Skeletal muscle cell (primary cell): Measurements from ENCODE around the gene TBX3.

Experiments
- DNase-seq: peaks from one replicate; pipeline ENCODE4 v3.0.0-alpha.2; 2010; ENCODE audit warnings: low read depth
- H3K4me3 ChIP-seq: 2 replicates; pipeline ENCODE4 v1.5.1; 2011; ENCODE audit warnings: low read depth, mild to moderate bottlenecking, control low read depth, low read length, moderate library complexity

TBX3 gene

DNA sequence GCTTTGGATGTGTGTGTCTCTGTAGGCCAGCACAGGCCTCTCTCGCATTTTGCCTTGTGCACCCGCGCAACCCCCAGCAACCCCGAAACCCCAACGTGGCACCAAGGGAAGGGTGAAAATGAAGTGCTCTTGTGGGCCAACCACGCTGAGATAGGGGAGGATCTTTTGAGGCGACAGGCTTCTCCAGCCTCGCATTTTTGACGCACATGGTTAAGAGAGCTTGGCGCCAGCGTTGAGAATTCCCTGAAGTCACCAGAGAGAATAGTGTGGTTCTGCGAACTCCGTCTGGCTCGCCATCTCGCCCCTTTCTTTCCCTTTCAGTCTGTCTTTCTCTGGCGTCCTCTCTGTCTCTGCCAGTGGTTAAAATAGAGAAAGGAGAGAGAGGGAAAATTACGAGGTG is 1.9 kb upstream of the TBX3 start:
- no peak for DNase-seq

DNA sequence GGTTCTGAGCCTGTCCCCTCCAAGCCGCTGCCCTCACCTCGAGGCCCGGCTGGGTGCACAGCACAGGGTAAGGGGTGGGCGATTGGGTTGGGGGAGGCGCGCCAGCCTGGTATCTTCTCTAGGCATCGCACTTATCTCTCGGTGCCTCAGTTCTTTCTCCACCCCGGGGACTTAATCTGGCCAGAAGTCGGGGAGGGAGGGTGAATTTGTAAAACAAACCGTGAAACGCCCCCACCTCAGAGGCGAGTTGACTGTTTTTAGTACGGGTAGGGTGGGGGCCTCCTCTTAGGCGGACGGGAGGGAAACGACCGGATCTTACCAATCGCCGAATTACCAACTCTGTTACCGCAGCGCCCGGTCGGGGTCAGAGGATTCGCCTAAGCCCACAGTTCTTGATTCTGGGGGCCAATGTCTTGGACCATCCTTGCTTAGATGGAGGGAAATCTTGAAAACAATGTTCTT is 1.4 kb upstream of the TBX3 start:
- DNase-seq, result no peak

More for the DNA sequence above, 1.9 kb upstream of the TBX3 start:
- no peak overlapping the region for H3K4me3 ChIP-seq

DNA sequence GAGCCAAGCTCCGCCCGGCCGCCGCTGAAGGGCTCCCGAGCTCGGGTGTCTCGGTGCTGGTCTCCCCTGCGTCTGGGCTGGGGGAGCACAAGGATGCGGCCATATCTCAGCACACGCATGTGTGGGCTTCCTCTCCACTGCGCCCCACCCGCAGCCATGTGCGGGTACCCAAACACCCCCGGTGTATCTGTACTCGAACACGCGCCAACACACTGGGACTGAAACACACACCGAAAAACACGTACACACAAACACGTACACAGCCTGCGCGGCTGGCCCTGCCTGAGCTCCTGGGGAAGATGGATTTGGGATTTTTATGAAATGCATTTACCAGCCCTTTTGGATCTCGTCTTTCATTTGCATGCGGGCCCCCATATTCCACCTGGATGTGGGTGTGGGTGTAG is 897 bp upstream of the TBX3 start:
- peak overlapping the region; percentile 89 for H3K4me3 ChIP-seq

More for the DNA sequence above, 1.4 kb upstream of the TBX3 start:
- peak overlapping the region; percentile 89 for H3K4me3 ChIP-seq

DNA sequence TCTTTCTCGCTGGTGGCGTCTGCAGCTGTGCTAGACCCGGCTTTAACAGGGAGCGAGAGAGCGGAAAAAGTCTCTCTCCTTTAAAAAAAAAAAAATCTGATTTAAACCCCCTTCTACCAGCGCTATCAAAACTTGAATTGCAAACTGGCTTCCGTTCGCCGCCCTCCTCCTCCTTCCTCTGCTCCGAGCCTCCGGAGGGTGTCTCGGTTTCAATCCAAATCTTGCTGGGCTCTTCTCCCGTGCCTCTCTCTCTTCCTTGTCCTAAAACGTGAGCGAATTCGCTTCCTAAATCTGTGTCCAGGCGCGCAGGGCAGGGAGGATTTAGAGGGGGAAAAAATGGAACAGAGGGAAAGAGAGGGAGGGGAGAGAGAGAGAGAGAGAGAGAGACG is 272 bp downstream of the TBX3 start:
- no peak for DNase-seq

More for the DNA sequence above, 897 bp upstream of the TBX3 start:
- no peak for DNase-seq

DNA sequence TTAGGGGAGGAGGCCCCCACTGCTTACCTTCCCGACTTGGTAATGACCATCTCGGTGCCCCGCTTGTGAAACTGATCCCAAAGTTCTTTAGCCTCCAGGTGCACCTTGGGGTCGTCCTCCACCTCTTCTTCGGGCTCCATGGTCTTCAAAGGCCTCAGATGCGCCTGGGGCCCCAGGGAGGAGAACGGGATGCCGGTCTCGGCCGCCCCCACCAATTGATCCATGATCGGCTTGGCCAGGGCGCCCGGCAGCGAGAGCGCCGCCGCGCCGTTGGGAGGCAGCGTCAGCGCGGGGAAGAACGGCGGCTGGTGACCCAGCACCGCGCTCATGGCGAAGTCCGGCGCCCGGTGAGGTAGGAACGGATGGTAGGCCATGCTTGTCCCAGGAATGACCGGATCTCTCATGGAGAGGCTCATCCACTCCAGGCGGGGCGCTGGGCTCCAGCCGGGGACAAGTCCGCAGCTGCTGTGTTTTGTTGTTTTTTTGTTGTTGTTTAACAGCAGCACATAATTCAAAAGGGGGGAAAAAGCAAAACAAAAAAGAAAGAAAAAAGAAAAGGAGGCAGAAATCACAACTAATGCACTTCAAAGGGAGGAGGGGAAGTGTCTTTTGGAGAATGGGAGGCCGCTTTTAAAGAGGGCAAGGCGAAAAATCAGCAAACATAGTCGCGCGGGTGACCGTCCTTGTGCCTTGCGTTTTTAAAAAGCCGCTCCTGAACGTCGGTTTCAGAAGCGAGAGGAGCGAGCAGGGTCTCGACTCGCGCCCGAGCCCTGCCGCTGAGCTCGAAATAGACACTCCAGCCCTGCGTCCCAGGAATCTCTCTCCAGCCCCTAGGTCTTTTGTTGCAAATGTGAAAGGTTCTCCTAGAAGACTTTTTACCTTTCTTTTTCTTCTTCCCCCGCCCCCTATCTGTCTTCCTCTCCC is 928 bp downstream of the TBX3 start:
- H3K4me3 ChIP-seq, result peak overlapping the region; percentile 89
- no peak for DNase-seq

More for the DNA sequence above, 272 bp downstream of the TBX3 start:
- peak overlapping the region; percentile 89 for H3K4me3 ChIP-seq

DNA sequence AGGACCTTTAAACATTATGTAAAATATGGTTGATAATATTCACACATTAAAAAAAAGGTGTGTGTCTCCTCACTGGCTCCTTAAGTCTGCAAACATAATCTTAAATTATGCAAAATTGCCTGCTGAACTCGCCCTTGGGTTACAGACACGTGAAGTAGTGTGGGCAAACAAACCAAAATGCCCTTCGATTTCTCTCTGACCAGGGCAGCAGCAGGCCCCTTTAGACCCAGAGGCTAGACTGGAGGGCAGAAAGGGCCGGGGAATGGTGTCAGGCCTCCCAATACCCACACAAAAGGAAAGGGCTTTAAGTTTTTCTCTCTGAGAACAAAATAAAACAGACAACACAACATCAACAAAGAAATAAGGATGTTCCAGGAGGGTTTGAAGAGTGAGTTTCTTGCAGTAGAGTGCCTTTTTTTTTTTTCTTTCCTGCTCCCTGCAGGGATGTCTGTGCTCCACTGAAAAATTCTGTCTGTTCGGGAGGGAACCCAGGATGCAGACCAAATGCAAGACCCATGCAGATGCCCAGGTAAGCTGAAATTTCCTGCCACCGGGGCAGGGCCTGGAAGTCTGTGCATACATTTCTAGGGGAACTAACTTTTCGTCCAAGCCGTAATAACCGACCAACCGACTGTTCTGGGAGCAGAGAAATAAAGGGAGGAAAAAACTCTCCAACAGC is 1.7 kb downstream of the TBX3 start:
- DNase-seq, result no peak
- H3K4me3 ChIP-seq, result peak overlapping the region; percentile 89

DNA sequence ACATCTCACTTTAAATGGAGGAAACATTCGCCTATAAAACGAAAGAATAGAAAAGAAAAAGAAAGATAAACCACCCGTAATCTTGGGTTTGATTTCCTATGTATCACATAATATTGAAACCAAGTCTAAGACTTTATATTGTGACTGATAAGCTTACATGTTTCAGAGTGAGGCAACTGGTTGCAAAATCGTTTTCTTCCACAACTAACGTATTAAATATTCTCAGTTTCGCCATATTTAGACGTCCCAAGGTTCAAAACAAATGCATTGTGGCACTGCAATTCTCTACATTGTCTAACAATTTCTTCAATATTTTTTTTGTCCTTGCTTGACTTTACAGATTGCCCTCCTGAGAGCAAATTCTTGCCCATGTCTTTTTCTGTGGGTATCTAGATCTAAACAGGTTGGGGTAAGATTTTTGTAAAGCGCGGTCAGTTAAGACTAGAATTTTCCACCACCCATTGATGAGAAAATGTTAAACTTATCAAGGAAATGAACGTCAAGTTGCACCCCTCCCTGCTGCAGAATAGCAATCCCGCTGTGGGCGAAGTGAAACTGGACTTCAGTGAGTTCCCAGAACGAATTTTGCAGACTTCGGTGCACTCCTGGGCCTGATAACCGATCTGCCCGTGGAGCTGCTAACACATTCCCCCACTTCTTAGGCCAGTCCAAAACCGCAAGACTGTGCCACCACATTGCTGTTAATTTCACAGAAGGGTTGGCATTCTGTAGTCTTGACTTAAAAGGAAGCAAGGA is 2.7 kb downstream of the TBX3 start:
- peak overlapping the region; percentile 89 for H3K4me3 ChIP-seq
- DNase-seq, result no peak

DNA sequence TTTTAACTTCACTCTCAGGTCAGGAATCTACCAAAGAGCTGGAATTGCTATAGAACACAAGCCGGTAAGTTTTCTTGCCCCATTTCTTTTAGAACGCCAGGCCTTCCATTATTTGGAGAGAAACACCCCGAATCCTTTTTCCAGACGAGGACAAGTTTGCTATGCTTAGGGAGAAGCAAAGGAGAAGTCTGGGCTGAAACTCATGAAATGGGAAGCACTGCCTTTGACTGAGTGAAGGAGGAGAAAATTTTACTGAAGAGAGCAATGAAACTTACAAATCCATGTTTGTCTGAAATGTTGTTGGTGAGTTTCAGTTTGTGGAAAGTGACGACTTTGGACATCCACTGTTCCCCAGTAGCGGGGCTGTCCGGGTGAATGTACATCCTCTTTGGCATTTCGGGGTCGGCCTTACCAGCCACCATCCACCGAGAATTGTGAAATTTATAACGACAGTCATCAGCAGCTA is 3.3 kb downstream of the TBX3 start:
- H3K4me3 ChIP-seq, result peak overlapping the region; percentile 89
- DNase-seq, result no peak

DNA sequence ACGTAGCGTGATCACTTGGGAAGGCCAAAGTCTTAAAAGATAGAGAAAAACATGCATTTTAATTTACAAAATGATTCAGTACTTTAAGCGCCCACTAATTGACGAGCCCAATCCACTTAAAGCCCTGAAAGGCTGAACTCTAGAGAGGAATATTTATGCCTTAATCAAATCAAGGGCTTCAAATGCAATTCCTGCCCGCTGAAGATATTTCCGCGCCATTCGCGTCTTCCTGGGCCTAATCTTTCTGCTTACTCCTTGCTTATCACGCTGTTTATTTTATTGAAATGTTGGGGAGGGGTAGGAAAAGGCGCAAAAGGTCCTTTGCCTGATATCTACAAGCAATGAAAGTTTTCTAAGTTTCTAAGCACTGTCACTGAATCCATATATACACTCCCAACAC is 4.0 kb downstream of the TBX3 start:
- H3K4me3 ChIP-seq, result peak overlapping the region; percentile 89
- no peak for DNase-seq

DNA sequence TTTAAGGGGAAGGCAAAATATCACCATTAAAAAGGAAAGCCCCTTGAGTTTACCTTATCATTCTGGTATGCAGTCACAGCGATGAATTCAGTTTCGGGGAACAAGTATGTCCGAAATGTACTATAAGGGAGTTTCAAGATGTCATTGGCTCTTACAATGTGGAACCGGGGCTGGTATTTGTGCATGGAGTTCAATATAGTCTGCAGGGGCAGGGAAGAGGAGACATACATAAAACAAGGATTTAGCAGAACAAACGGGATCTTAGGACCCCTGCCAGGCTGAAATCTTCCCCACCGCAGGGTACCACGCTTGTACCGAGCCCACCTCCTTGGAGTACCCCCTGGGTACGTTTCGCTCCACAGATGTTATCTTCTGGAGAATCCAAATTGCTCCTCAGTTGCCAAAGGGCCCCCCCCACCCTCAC is 4.5 kb downstream of the TBX3 start:
- H3K4me3 ChIP-seq, result peak overlapping the region; percentile 89
- DNase-seq, result no peak

DNA sequence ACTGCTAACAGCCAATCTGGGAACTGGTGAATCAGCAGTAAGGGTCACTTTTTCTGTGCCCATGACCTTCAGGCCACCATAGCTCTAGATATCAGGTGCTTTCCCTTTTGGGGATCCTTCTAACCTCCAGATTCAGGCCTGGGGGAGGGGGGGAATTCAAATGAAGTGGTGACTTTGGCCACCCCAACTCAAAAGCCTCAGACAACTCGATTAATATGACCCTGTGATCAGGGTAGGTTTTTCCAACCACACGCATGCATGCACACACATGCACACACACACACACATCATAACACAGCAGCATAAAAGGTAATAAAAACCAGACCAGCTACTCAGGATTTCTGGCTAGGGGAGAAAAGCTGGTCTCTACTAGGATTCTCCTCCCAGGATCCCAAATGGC is 5.3 kb downstream of the TBX3 start:
- peak overlapping the region; percentile 89 for H3K4me3 ChIP-seq

DNA sequence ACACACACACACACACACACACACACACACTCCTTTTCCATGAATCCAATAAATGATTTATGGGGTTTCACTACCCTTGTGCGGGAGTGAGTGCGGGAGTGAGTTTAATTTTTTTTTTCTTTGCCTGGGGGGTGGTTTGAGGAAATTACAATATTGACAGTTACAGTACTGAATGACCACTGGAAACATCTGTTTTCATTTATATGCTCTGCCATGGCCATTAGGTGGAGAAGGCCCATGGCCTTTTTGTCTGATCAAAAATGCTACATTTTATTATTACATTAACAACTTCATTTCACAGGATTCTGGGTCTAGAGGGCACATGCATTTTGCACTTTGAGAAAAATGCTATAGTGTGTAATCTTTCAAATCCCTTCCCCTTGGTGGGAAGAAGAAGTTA is 5.9 kb downstream of the TBX3 start:
- no peak for DNase-seq
- no peak overlapping the region for H3K4me3 ChIP-seq

More for the DNA sequence above, 5.3 kb downstream of the TBX3 start:
- no peak for DNase-seq

DNA sequence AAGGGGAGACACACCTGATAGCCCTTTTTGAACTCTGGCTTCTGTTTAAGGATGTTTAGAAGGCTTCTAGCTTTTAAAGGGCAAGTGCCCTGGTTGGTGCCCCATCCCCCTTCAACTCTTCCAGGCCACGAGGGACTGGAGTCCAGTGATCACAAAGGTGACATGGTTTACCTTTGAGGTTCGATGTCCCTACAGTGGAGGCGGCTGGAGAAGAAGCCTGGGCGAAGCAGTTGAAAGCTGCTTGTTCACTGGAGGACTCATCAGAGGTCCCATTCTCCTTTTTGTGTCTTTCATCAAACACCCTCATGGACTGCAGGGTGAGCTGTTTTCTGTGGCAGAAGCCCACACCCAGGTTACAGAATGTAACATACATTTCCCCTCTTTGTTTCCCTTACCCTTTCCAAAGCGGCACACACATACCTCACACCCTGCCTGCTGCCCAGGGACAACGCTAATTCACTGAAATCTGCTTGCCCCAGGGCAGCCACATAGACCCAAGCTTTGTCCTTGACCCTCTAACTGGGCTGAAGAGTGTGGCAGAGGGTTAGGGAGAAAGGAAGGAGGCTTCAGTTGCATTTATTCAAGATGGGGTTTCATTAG is 7.7 kb downstream of the TBX3 start:
- no peak for DNase-seq
- no peak overlapping the region for H3K4me3 ChIP-seq

DNA sequence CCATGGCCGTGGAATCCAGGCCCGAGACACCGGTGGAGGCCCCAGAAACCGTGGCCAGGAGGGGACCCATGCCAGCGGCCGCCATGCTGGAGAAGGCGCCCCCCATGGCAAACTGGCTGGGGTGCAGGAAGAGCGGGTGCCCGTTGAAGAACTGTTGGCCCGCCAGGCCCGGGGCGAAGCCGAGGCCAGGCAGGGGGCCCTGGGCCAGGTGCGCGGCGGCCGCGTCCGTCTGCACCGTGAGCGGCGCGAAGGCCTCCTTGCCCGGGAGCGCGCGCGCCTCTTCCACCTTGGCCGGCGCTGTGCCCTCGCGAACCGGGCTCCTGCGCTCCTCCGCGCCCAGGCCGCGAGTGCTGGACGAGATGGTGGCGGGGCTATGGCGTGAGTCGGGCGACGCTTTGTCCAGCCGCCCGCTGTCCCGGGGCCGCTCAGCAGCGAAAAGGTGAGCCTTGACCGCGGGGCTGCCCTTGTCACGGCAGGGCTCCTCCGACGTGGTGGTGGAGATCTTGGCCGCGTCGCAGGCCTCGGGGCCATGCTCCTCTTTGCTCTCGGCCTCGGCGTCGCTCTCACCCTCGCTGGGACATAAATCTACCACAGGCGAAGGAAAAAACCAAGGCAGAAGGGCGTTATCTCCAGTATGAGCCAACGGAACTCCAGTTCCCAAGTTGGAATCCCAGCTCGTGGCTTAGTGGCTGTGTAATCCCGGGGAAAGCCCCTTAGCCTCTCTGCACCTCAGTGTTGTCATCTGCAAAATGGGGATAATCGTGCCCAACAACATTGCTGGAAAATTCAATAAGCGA is 9.5 kb downstream of the TBX3 start:
- no peak overlapping the region for H3K4me3 ChIP-seq
- no peak for DNase-seq

DNA sequence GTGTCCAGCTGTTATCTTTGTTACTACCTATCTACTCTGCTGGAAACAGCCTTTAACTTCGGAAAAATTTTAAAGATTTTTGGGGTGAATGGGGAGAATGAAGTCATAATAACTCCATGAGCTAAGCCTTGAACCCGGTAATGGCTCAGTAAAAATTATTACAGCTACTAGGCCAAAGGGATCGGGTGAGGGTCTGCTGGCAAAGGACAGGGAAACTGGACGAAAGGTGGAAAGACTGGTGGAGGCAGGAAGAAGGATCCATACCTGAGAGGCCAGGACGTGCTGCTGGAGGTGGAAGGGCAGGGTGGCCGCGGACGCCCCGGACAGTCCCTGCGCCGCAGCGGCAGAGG is 10.1 kb downstream of the TBX3 start:
- no peak overlapping the region for H3K4me3 ChIP-seq
- DNase-seq, result no peak

DNA sequence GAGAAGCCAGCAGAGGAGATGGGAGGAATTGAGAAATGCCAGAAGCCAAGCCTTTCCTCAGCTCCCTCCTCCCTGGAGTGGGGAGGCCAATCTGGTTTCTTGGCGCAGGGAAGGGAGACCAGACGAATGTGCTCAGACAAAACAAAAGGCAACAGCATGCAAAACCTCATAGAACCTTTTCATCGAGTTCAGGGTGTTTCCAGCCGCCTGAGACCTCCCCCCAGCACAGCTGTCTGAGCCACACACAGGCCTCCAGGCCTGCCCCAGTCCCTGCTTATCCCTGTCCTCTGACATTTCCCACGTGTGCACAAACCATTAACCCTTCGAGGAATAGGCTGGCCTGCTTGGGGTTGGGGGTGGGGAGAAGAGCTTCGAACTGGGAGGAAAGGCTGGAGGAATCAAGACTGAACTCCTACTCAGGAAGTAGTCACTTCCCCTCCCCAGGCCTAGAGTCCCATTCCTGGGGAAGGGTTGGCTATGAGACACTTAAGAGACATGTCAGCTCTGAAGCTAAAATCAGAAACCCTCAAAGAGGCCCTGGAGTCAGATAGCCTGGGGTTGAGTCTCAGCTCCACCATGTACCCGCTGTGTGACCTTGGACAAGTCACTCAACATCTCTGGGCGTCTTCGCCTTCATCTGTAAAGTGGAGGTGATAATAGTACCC is 10.7 kb downstream of the TBX3 start:
- peak; percentile 65 for DNase-seq

DNA sequence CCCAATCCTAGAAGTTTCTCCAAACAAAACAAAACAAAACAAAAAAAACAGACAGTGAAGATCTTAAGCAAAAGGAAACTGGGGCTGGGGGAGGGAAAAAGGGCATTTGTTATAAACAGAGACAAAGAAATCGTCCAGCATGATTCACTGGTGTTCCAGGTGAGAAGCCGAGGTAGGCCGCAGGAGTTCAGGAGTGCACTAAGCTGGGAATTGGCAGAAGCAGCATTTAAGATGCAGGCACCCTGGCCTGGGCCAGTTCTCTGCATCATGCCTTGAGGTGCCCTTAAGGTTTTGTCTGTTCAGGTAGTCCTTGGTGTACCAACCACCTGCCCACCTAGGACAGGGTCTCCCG is 11.2 kb downstream of the TBX3 start:
- no peak overlapping the region for H3K4me3 ChIP-seq
- no peak for DNase-seq

More for the DNA sequence above, 10.7 kb downstream of the TBX3 start:
- no peak overlapping the region for H3K4me3 ChIP-seq
